ENCODE results near the gene AFF1.

AFF1 gene

GRCh38 chr4:86919561-86920223 lies 15.1 kb upstream of the AFF1 start:
- no peak for DNase-seq

DNA sequence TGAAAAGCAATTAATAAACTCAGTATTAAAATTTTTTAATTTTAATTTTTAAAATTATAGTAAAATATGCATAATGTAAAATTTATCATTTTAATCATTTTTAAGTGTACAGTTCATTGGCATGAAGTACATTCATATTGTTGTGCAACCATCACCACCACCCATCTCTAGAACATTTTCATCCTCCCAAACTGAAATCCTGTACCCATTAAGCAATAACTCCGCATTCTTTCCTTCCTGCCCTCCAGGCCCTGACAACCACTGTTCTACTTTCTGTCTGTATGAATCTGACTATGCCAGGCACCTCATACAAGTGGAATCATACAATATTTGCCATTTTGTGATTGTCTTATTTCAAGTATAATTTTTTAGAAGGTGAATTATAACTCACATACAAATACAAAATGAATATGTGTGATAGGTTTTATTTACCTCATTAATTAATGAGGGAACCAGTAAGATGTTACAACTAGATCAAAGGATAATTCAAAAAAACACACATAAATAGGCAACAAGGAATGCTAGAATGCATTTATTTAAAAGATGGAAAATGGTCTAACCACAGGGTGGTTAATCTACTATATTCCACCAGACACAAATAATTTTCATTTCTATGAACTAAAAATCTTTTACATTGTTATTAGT lies 13.1 kb upstream of the AFF1 start:
- DNase-seq: no peak

- DNase-seq: no peak
Observed at GRCh38 chr4:86924811-86925210, 10.0 kb upstream of the AFF1 start.

DNA sequence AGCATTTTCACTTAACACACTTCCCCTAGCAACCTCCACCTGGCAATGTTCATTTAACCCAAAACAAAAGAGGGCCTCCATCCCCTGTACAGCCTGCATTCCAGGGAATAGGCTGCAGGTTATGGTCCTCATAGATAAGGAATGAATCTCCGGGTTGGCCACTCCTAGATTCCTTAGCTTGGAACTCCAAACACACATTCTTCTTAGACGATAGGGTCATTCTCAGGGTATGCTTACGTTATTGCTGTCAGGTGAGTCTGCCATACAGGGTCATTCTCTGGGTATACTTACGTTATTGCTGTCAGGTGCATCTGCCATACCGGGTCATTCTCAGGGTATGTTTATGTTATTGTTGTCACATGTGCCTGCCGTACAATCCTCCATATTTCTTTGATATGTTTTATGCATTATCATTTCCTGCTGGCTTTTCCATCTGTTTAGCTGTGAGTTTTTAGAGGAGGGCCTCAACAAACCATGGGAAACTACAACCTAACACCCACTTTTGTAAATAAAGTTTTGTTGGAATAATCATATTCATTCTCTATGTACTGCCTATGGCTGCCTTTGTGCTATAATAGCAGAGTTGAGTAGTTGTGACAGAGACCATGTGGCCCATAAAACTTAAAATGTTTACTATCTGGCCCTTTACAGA lies 8.2 kb upstream of the AFF1 start:
- no peak for DNase-seq

DNA sequence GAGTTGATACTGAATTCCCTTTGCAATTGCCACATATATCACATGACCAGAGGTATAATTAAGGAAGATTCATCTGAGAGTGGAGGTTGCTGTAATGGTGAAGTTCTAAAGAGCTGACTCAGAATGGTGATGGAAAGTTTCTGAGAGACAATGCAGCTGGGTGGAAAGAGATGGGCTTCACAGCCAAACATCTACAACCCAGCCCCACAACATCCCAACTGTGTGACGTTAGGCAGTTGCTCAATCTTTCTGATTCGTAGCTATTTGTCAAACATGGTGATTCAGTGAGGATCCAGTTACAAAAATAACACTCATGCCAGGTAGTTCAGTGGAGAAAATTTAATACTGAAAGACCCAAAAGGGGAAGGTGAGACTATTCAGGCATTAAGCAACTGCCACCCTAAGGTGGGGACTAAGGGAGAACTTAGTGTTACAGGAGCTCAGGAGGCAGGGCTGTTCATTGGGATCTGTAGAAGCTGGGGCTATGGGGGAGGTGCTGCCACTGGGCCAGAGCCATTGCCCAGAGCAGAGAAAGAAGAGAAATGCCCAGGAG lies 6.9 kb upstream of the AFF1 start:
- no peak for DNase-seq

DNA sequence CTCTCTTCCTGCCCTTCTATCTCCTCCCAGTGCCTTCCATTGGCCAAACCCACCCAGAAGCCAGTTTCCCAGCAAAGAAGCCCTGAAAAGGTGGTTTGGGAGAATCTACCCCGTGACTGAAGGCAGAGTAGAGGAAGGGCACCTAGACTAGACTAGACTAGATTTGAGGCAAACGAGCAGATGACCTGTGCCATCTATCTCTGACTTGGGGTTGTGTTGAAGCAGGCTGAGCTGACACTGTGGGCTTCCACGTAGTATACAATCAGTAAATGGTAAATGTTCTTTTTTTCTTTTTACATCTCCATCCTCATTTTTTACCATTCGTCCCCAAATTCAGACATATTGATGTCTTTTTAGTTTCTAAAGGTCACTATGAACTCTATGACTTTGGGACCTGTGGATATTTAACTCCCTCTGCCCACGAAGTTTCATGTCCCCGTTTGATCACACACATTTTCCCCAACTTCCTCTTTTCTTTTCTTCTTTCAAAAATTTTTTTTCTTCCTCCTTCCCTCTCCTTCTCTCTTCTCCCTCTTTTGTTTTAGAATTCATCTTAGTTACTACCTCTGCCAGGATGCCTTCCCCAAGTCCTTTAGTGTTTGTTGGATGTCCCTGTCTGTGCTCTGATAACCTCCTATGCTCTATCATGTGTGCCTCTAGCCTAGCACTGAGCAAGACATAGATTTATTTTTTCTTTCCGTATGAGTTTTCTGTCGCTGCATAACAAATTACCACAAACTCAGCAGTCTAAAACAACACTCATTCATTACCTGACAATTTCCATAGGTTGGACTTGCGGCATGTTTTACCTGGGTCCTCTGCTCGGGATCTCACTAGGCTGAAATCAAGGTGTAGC lies 6.2 kb upstream of the AFF1 start:
- DNase-seq: no peak

GRCh38 chr4:86934147-86934770 lies 552 bp upstream of the AFF1 start:
- no peak for DNase-seq

DNA sequence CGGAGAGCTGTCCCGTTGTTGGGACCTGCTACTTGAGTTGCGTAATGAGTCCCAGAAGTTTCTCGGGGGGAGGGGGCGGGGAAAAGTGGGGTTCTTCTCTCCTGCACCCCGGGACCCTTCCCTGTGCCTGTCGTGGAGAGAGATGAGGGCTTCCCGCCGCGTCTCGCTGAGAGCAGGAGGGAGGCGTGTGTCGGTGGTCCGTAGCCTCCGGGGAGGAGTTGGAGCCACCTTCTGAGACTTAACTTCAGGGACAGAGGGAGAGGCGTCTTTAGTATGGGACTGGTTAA lies 698 bp downstream of the AFF1 start:
- DNase-seq: no peak

GRCh38 chr4:86935853-86936733 lies 1.3 kb downstream of the AFF1 start:
- peak; percentile 20 for DNase-seq

DNA sequence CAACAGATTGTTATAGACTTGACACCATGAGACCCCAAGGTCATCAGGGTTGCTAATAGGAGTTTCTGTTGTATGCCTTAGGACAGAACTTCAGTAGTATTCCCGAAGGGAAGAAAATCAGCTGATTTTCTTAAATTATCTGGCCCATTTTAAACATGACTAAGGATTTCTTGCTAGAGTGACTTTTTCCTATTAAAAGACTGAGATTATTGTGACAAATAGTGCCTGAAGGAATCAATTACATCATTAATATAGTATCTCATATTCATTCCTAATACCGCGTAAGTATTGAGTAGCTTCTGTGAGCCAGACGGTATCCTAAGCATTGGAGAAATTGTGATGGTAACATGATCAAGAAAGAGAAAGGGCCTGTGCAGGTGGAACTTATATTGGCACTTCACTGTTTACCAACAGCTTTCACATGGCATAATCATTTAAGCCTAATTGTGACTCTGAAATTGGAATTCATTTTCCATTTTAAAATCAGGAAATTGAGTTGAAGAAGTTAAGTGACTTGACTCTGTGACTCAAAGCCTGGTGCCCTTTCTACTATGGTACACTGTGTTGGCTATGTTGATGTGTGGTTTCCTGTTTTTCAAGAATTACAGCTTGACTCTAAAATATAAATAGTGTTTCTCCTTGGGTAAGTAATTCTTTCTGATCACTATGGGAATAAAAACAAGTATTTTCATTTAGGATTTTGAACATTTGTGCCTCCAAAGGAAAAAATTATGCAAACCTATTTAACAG lies 4.1 kb downstream of the AFF1 start:
- DNase-seq: no peak

DNA sequence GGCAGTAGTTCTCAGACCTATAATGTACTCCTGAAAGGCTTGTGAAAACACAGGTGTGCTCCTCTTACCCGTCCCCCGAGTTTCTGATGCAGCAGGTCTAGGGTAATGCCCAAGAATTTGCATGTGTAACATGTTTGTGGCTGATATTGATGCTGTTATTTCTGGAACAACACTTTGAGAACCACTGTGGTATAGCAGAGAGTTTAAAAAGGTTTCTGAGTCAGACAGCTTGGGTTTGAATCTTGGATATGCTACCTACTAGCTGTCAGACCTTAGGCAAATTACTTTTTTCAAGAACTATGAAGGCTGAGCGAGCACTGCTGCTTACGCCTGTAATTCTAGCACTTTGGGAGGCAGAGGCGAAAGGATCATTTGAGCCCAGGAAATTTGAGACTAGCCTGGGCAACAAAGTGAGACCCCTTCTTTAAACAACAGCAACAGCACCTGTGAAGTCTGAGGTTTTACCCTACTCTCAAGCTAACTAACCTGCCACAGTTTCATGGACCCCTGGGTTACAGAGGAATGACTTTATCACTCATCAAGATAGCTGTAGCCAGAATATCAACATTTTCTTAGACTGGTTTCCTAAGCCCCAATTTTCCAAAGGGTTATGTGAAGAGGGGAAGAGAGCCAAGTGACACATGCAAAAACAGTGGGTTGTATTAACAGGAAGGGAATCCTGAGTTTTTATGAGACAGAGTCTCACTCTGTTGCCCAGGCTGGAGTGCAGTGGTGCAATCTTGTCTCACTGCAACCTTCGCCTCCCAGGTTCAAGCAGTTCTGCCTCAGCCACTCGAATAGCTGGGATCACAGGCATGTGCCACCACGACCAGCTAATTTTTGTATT lies 5.1 kb downstream of the AFF1 start:
- no peak for DNase-seq

DNA sequence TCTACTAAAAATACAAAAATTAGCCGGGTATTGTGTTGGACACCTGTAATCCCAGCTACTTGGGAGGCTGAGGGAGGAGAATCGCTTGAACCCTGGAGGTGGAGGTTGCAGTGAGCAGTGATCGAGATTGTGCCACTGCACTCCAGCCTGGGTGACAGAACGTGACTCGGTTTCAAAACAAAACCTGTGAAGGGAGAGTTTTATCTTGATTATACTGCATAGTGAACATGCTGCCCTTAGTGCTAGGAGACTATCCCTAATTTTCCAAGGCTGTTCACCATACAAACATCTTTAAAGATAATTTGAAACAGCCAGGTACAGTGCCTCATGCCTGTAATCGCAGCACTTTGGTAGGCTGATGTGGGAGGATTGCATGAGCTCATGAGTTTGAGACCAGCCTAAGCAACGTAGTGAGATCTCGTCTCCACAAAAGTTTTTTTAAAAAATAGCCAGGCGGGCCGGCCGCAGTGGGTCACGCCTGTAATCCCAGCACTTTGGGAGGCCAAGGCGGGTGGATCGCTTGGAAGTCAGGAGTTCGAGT lies 6.2 kb downstream of the AFF1 start:
- DNase-seq: no peak

DNA sequence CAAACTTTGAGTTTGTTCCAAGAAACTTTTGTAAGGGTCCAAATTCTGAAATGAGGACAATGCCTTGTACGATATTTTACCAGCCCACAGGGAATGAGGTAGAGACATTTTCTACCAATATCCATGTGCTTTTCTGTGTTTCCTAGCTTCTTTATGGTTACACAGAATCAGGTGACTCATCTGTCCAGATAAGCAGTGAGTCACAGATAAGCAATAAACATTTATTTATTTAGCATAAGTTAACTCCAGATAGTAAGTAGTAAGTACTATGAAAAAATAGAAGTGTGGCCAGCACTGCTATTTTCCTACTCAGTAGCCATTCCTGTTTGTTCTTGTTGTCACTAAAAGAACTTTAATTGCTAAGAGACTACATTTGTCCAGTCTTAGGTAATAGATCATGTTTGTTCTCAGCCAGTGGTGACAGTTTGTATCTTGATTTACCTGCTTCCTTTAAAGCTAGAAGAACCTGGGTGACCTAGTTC lies 7.4 kb downstream of the AFF1 start:
- no peak for DNase-seq

DNA sequence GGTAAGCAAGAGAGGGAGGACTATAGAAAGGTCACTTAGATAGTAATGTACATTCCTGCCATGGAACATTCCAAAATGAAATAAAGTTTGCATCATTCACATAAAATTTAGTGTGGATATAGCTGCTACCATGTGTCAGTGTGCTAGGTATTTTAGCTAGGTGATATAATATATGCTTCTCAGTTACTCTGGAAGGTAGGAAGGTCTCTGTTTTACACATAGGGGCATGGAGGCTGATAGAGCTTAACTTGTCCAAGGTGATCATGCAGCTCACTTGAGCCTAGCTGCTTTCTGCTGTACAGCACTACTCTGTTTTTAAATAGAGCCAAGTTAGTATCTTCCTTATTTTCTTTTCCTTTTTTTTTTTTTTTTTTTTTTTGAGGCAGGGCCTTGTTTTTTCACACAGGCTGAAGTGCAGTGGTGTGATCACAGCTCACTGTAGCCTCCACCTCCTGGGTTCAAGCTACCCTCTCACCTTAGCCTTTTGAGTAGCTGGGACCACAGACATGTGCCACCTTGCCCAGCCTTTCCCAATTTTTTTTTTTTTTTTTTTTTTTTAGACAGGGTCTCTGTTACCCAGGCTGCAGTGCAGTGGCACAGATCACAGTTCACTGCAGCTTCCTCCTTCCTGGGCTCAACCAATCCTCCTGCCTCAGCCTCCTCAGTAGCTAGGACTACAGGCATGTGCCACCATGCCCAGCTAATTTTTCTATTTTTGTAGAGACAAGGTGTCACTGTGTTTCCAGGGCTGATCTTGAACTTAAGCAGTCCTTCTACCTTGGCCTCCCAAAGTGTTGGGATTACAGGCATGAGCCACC lies 10.4 kb downstream of the AFF1 start:
- DNase-seq: no peak

DNA sequence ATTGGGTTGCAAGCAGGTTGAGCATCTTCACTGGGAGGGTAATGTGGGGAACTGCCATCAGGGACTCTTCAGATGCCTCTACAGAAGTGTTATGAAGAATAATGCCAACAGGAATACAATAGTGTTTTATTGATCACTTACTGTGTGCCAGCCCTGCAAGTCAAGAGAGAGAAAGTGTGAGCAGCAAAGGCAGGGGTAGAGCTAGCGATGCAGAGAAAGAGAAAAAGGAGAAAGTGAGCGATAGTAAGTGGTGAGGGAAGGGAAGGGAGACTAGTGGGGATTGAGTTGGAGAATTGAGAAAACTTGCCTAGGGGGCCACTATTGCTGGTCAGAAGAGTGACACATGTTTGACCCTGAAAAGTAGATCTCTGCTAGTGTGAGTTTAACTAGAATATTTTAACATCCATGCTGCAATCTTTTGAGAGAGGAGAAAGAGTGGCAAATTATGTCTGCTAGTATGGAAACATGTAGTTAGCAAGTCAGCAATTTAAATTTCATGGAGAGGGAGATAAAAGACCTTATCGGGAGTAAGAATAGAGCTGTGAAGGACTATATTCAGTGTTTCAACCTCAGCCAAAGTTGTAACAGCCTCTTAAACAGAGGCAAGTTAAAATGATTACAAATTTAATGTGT lies 12.2 kb downstream of the AFF1 start:
- DNase-seq: no peak

DNA sequence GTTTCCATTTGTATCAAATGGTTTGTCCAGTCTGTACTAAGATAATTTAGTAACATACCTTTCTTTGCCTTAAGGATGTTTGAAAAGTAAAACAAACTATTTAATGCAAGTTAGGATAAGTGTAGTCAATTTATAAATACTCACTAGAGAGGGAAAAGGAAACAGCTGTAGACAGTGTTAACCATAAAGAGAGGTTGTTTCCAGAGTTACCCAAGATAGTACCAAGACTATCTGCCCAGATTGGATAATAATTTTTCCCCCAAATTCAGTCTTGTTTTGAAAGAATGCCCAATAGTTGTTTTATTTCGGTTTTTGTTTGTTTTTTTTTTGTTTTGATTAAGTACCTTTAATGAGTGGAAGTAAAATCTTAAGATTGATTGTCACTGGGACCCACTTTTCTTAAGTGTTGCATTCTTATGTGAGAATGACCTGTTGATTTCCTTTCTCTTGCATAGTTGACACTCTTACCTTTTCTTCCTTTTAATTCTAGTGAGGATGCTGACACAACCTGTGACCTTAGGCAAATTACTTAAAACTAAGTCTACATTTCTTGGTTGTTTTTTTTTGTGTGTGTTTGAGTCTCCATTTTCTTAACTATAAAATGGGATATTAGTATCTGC lies 12.8 kb downstream of the AFF1 start:
- no peak for DNase-seq

DNA sequence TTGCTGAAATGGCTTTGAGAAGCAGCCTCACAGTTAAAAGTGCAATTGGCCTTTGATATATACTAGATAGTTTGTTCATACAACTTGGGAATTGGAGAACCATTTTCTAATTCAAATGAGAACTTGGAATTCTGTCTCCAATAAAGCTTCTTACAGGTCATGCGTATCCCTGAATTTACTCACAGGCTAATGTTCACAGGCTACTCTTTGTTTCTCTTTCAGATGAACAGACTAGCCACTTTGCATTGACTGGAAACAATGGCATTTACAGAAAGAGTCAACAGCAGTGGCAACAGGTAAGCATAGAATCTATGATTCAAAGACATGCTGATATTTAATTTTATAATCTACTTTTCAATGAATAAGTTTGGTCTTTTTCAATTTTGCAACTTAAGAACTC lies 13.5 kb downstream of the AFF1 start:
- no peak for DNase-seq

All from NCI-H774 (cell line).